Eye (tissue), 1 donor: ENCODE measurements around the gene SLC16A12.

Experiments used
- DNase-seq: peaks from one replicate; pipeline ENCODE4 v3.0.0-alpha.2; 2015

SLC16A12 gene

GRCh38 chr10:89388806-89389205, 146.6 kb downstream of the SLC16A12 start:
- DNase-seq, result no peak

GRCh38 chr10:89384474-89385340, 150.7 kb downstream of the SLC16A12 start:
- DNase-seq, result no peak

GRCh38 chr10:89382757-89383156, 152.6 kb downstream of the SLC16A12 start:
- no peak for DNase-seq
